Activated CD8-positive, alpha-beta memory T cell treated with anti-CD3 and anti-CD28 coated beads, Interleukin-2, amount 50 U/mL, for 24 hours (primary cell): Measurements from ENCODE around the gene SHISA6.

Source experiments
- DNase-seq: peaks from one replicate; pipeline ENCODE4 v3.0.0-alpha.2; 2020; ENCODE audit errors: extremely low read depth

The SHISA6 gene

DNA sequence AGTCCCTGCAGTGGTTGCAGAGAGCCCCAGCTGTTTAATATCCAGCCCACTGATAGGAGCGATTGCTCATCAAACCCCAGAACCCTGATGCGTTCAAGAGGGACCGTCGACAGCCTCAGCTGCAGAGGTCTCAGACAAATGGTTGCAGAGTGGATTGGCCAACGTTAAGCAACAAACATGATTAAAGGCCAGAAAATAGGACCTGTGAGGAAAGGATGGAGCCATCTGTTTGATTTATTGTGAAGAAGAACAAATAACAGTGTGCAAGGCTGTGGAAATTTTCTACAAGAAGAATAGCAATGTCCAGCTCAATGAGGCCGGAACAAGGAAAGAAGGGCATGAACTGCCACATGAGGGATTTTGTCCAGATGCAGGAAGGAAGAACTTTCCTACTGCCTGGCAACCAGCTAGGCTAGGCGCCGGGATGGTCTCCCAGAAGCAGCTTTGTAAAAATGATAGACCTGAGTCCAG is 218.9 kb downstream of the SHISA6 start:
- no peak for DNase-seq

- DNase-seq: no peak
Observed at GRCh38 chr17:11461993-11462548, 221.1 kb downstream of the SHISA6 start.

DNA sequence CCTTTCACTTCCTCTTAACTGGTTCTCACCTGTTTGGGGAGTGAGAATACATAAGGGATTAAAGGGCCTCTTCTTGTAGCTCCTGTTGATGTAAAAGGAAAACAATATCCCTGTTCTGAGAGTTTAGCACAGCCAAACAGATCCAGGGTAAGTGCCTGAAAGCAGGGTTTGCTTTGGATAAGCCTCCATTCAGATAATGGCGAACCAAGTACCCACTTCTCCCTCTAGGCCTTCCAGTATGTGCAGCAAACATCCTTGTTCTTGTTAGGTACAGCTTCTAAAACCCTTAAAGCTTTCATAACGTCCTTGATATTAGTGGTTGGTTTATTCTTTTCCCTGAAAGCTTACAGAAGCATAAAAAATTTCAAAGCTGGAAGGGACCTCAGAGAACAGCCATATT is 226.6 kb downstream of the SHISA6 start:
- DNase-seq: no peak

GRCh38 chr17:11485336-11486100 is 244.5 kb downstream of the SHISA6 start:
- no peak for DNase-seq

DNA sequence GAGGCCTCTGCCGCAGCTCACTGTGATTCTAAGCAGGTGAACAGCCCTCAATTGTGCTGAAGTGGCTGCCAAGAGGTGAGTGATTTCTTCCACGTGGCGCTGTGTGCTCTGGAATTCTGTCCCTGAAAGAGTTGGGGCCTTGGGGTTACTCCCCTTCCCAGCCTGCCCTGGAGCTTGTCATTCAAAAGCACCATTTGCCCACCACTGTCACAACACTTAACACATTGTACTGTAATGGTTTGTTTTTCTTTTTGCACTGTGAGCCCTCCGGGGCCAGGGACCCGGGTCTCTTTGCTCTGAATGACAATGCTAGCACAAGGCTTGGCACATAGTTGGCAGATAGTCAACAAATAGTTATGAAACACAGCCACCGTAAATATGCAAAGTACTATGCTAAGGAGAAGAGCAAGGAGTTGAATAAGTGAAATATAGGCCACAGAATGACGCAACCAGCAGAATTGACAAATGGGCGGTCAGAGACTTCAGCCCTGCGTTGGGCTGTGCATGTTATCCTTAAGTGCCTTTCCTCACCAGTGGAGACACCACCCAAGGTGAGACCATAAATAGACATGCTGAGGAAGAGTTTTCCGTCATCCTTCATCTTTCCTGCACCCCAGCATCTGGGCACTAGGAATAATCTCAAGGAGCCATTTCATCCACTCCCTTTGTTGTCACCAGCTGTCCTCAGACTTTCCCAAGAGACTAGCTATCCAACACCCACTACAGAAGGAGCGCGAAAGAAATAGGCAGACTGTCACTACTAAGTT is 245.3 kb downstream of the SHISA6 start:
- DNase-seq: no peak

DNA sequence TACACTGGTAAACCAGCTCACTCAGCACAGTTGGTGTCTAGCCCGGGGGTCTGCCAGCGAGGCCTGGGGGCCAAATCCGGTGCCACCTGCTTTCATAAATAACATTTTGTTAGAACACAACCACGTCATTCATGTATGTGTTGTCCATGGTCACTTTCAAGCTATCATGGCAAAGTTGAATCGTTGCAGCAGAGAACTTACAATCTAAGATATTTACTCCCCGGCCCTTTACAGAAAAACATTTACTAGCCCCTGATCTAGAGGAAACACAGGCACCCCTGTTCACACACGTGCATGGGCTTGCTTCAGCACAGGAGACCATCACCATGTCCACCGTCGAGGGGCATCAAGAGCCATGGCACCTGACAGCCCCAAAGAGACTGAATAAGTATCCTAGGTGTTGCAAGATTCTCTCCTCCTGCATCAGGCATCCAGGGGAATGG is 245.9 kb downstream of the SHISA6 start:
- no peak for DNase-seq

- no peak for DNase-seq
Observed at GRCh38 chr17:11487469-11487868, 246.5 kb downstream of the SHISA6 start.

- no peak for DNase-seq
Observed at GRCh38 chr17:11488407-11488806, 247.4 kb downstream of the SHISA6 start.

- no peak for DNase-seq
Observed at GRCh38 chr17:11490171-11490755, 249.2 kb downstream of the SHISA6 start.

GRCh38 chr17:11492511-11492910 is 251.5 kb downstream of the SHISA6 start:
- DNase-seq: no peak

GRCh38 chr17:11493936-11494335 is 252.9 kb downstream of the SHISA6 start:
- DNase-seq: no peak

GRCh38 chr17:11495613-11496012 is 254.6 kb downstream of the SHISA6 start:
- no peak for DNase-seq

DNA sequence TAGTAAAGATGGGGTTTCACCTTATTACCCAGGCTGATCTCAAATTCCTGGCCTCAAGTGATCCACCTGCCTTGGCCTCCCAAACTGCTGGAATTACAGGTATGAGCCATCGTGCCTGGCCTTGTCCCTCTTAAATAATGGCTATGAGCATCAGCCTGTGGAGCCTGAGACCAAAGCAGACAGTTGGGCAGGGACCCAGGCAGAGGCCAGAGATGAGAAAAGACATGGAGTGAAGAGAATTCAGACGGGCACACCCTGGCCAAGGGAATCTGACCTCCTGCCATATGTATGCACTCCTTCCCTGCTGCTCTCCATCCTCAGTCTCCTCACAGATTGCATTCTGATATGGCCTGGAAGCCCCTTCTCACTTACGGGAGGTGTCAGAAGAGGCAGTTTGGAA is 258.9 kb downstream of the SHISA6 start:
- no peak for DNase-seq

DNA sequence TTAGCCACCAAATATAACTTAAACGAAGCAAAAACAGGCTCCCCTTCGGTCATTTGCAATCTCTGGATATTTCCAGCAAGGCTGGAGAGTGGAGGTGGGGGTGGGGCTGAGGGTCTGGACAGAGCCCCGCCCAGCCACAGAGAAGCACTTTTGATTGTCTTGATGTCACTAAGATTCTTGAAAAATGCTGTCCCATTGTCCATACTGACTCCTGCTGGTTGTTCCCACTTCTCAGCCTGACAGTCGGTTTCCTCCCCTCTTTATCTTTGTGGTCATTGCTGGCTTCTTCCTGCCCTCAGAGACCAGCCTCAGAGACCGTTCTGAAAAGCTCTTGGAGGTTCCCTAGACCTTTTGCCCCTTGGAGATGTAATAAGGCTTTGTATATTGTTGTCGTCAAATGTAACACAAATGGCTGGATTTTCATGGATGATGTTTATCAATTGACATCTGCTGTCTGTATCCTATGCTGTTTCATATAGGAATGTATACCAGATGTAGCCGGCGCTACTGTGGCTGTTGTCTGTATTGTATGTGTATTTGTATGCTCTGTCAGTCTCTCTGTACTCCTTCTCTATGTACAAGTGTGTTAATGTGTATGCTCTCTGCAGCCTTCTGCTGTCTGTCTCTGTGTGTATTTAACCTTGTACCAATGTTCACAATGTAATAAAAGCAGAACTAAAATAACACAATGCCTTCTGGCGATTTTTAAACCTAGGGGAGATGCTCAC is 262.5 kb downstream of the SHISA6 start:
- no peak for DNase-seq

DNA sequence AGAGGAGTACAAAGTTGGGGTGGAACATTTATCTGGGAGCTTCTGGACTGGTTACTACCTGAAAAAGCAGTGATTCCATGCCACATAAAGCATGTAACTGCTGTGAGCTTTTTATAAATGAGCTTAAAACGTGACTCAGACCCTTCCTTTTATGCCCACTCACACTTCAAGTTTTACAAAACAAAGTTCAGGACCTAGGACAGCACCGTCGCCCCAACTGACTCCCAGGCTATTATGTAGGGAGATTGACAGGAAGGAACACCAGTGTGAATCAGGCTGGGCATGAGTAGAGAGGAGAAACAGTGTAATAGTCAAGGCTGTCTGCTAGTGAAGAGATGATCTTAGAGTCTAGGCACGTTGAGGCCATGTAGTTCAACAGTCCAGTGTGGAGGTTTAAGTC is 265.6 kb downstream of the SHISA6 start:
- DNase-seq: no peak

GRCh38 chr17:11511696-11512095 is 270.7 kb downstream of the SHISA6 start:
- no peak for DNase-seq

DNA sequence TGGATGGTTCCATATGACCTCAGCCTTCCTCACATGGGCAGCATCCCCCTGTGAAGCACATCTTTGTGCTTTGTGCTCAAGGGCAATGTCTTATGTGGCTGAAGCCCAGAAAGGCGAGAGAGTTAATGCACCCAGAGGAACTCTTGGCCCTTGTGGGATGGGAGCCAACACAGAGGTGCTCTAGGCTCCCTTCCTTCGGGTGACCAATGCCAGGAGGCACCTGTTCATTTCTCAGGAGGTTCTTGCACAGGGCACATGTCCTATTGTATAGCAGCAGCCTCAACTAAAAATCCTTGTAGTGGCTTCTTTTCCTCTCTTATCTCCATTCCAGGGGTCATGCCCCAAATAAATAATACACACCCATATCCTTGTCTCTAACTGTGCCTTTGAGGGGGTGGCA is 273.6 kb downstream of the SHISA6 start:
- DNase-seq: no peak

DNA sequence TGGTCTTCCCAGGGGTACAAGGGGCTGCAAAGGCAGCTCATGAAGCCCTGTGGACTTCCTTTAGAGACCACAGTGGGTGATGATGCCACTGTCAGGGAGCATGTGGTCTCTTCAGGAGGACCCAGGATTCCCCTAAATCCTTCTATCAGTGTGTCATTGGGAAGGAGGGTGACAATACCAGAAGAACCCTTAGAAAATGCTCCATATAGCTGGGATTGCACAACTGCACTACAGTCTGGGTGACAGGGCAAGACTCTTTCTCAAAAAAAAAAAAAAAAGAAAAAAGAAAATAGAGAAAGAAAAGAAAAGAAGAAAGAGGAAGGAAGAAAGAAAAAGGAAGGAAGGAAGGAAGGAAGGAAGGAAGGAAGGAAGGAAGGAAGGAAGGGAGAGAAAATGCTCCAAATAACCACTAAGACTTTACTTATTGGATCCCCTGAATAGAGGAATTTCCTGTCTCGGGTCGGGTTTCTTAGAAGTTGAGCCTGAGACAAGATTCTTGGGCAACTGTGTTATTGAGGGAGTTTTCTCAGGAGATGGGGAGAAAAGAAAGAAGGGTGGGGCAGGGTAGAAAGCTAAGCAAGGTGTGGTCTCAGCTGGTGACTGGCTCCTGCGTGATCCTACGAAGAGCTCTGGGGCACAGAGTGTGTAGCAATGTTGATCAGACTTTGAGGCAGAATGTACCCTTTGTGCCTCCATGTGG is 274.1 kb downstream of the SHISA6 start:
- no peak for DNase-seq

DNA sequence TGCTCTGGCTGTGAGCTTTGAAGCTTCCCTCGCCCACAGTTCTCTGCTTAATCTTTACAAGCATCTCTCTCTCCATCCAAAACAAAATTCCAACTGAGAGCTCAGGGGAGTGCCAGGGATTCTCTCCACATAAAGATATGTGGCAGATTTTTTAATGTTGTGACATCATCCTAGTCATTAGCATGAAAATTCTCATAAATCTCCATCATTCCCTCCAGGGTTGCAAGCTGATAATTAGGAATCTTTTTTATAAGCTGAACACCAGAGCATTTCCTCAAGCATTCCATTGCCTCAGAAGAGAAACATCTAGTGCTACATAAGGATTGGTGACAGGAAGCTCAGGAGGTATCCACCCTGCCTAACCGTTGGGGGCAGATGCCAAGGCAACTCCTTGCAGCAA is 274.9 kb downstream of the SHISA6 start:
- DNase-seq: no peak

- DNase-seq: no peak
Observed at GRCh38 chr17:11535231-11535630, 294.2 kb downstream of the SHISA6 start.

DNA sequence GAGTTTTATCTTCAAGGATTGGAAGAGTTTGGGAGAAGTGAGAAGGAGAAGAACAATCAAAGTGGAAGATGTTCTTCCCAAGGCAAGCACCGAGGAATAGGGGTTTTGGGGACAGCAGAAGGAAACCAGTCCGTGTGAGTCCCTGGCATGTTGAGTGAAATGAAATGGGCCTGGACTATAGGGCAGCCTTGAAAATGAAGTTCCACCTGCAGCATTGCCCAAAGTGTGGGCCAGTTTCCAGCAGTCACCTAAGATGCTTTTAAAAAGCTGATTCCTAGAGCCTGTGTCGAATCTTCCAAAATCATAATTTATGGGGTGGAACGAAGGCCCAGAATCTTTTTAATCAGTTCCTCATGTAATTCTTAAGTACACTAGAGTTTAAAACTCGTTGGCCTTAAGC is 297.4 kb downstream of the SHISA6 start:
- DNase-seq: no peak
